ENCODE results near the gene MOB3B.
"Not testable (repeated sequence)": the region's sequence is repeated elsewhere in the genome, so short reads cannot be mapped to it uniquely, and the experiment has no call there.

MOB3B gene

DNA sequence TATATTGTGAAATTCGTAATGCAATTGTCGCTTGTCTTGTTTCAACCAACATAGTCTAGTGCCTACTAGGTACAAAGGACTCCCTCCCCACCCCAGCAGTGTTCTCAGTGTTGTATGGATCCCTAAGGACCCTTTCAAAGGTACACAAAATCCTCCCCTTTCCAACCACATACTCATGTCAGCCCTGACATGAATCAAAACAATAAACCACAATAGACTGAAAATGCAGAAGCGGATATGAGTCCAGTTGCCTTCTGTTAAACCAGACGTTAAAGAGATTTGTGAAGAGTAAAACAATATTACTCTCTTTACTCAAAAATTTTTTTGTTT lies 87.9 kb downstream of the MOB3B start:
- DNase-seq: no peak

DNA sequence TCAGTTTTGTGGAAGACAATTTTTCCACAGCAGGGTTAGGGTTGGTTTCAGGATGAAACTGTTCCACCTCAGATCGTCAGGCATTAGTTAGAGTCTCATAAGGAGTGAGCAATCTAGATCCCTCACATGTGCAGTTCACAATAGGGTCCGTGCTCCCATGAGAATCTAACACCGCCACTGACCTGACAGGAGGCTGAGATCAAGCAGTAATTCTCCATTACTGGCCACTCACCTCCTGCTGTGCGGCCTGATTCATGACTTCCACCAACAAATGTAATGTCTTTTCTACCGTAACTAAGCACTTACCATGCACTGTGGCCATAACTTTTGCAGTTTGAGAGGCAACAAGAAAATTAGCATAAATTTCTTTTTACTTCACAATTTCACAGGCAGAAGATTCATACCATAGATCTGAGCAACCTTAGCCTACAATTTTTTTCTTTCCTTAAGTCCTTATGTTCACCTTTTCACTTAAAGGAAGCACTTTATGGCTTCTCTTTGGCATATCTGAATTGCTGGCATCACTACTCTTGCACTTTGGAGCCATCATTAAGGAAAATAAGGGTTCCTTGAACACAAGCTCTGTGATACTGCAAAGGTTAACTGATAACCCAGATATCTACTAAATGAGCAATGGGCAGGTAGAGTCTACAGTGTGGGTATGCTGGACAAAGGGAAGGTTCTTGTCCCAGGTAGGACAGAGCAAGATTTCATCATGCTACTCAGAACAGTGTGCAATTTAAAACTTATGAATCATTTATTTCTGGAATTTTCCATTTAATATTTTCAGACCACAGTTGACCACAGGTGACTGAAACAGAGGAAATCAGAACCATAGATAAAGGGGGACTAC lies 88.5 kb downstream of the MOB3B start:
- no peak for DNase-seq

DNA sequence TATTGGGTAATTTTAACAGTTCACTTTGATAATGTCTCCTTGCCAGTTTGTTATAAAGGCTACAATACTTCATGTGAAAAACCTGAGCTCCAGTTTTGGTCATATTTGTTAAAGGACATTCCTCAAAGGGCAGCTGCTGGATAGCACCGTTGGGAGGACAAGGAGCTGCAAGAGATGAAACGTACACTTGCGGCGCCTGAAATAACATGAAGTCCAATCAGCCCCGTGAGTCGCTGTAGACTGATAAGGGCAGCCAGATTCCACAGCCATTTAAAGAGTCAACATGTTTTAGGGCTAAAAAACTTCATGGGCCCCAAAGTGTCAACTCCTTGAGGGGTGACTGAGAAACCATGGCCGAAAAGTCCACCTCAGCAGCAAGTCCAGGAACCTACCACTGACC lies 91.1 kb downstream of the MOB3B start:
- DNase-seq: no peak

GRCh38 chr9:27437652-27438373 lies 91.8 kb downstream of the MOB3B start:
- no peak for DNase-seq

GRCh38 chr9:27436234-27436633 lies 93.4 kb downstream of the MOB3B start:
- DNase-seq: no peak

DNA sequence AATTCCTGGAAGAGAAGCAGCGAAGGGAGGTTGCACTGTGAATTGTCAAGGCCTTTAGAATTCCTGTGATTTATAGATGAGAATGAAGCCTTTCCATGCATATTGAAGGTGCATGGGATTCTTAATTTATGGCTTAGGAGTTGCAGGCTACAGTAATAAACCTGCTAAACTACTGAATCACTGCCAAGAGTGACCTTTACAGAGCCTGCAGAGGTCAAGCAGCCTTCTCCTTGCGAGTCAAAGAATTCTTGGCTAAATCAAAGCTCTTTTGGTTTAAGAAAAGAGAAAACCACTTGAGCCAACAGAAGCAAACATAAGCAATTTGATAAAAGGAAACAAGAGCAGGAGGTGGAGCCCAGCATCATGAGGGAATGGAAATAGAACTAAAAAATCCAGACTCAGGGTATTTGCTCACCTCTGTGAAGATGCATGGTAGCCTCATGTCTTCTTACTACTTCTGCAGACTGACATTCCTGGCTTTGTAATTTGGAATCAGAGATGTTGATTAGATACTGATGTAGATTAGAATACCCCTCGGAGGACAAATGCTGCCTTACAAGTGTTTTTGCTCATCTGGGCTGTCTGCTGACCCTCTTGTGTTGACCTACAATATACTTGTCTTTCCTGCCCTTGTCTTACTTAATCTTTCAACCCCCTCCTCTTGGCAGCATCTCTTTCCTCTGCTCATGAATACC lies 95.8 kb downstream of the MOB3B start:
- DNase-seq: no peak

DNA sequence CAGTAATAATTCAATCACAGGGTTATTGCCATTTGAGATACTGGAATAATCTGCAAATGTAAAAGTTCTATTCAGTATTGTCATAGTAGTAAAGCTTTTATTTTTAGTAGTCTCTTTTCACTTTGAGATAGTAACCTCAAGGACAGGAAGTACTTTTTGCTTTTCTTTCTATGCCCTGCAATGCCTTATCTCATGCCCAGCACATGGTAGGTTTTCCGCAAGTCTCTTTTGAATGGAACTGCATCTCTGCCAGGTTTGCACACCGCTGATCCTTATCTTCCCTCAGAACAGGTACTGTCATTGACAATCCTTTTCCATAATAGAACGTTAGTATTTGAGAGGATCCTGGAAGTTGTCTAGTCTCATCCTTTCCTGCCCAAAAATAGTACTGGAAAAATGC lies 97.3 kb downstream of the MOB3B start:
- DNase-seq: no peak

- no peak for DNase-seq
Observed at GRCh38 chr9:27431543-27432147, 98.0 kb downstream of the MOB3B start.

GRCh38 chr9:27430750-27431535 lies 98.7 kb downstream of the MOB3B start:
- no peak for DNase-seq

DNA sequence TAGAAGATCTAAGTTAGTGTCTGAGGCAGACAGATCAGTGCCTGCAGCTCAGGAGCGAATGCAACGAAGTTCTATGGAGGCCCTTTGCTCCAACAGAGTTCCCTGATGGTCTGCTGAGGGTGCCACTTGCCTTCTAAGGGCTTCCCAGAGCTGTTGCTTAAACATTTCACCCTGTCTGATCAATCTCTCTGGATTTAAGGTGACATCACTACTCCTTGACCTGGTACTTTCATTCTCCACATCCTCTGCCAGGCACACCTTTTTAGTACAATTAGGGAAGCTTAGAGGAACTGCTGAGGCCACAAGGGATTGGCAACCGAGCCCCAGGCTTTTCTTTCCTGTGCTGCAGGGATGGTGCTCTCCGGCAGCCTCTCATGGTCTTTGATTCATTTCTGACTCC lies 99.7 kb downstream of the MOB3B start:
- DNase-seq: no peak

- no peak for DNase-seq
Observed at GRCh38 chr9:27429436-27429835, 100.2 kb downstream of the MOB3B start.

DNA sequence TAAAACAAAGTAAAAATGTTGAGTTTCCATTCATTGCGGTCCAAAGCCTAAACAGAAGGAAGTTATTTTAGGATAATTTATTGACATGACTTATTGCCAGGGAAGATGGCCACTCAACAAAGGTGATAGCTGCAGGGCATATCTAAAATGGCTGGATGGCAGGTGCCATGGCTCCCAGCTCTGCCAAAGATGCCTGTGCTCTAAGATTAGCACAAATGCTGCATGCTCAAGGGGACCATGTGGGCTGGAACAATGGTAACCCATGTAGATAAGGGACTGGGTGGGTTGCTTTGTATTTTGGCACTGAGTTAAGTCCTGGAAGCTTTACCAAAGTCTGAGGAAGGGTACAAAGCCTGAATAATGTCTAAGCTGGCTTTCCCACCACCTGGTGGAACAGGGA lies 101.1 kb downstream of the MOB3B start:
- DNase-seq: no peak

GRCh38 chr9:27427272-27427643 lies 102.4 kb downstream of the MOB3B start:
- no peak for DNase-seq

- no peak for DNase-seq
Observed at GRCh38 chr9:27426511-27427271, 102.9 kb downstream of the MOB3B start.

DNA sequence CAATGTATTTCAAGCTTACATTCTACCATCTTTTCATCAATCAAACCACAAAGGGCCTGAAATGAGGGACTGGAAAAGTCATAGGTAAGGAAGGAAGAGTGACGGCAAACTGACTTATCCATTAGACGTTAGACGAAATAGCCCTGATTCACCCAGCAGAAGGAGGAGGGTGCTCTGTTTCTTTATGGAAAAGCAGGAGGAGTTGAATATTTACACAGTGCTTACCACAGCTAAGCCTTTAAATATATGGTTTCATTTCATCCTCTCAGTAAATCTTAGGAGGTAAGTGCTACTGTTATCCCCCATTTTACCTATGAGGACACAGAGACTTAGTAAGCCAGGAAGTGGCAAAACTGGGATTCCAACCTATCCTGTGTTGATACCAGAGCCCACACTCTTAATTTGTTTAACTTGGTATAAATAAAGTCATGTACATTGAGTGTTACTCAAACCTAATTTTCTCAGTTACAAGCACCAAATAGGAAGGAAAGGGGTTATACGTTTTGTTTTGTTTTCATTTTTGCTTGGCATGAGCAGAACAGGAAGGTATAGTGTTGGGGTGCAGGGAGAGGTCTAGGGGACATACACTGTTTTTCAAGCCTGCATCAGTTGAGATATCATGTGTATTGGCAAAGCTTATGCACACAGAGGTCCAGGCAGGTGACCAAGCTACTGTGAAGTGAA lies 103.6 kb downstream of the MOB3B start:
- no peak for DNase-seq

GRCh38 chr9:27423915-27424710 lies 105.5 kb downstream of the MOB3B start:
- no peak for DNase-seq

- no peak for DNase-seq
Observed at GRCh38 chr9:27422279-27422834, 107.3 kb downstream of the MOB3B start.

- no peak for DNase-seq
Observed at GRCh38 chr9:27421577-27421976, 108.0 kb downstream of the MOB3B start.

DNA sequence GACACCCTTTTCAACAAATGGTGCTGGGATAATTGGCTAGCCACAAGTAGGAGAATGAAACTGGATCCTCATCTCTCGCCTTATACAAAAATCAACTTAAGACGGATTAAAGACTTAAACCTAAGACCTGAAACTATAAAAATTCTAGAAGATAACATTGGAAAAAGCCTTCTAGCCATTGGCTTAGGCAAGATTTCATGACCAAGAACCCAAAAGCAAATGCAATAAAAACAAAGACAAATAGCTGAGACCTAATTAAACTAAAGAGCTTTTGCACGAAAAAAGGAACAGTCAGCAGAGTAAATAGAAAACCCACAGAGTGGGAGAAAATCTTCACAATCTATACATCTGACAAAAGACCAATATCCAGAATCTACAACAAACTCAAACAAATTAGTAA lies 110.1 kb downstream of the MOB3B start:
- DNase-seq: not testable (repeated sequence)

DNA sequence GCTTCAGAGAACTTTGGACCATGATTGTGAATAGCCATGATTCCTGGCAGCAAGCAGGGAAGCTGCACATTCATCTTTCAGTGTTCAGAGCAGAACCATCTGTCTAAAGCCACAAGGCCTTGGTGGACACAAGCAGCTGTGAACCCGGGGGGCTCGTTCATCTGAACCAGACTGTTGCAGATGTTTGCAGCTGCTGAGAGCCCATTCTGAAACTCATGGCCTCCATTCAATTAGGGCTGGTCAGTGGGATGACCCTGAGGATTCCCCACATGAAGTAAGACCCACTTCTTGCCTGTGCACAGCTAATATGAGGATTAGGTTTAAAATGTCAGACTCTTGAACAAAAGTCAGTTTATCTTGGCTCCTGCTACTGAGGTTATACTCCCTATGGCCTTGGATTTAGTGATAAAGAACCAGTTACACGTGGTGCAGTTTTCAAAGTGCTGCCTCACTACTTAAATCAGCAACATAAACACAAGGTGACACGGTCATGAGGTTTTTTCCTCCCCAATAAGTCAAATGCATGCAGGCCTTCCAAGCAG lies 115.3 kb downstream of the MOB3B start:
- no peak for DNase-seq
